Osteoblast (primary cell): ENCODE data around the gene PDLIM7. TPM values are rescaled to one million over a fixed set of nuclear protein-coding genes. Genes with fewer than 3 reads are reported as not detected.

Source experiments
- DNase-seq: peaks from one replicate; pipeline ENCODE4 v3.0.0; 2011; ENCODE audit warnings: low spot score, mixed read lengths; ENCODE audit not compliant: insufficient read length; ENCODE audit errors: missing footprints
- H2AFZ ChIP-seq: 2 replicates; pipeline ENCODE4 v1.6.0; 2011; ENCODE audit warnings: mild to moderate bottlenecking, low read length
- H3K27ac ChIP-seq: 2 replicates; pipeline ENCODE4 v1.5.1; 2011; ENCODE audit warnings: mild to moderate bottlenecking, low read depth, low read length, moderate library complexity
- H3K27me3 ChIP-seq: 2 replicates; pipeline ENCODE4 v1.6.0; 2012; ENCODE audit warnings: mild to moderate bottlenecking, control low read depth, inconsistent platforms, low read length, moderate library complexity; ENCODE audit not compliant: insufficient read depth
- H3K36me3 ChIP-seq: 2 replicates; pipeline ENCODE4 v1.5.1; 2011; ENCODE audit warnings: mild to moderate bottlenecking, low read length, control low read depth, moderate library complexity; ENCODE audit not compliant: insufficient read depth
- H3K4me1 ChIP-seq: 2 replicates; pipeline ENCODE4 v1.5.1; 2011; ENCODE audit warnings: mild to moderate bottlenecking, low read length, control low read depth, moderate library complexity; ENCODE audit not compliant: insufficient read depth
- H3K4me2 ChIP-seq: 2 replicates; pipeline ENCODE4 v1.6.0; 2011; ENCODE audit warnings: mild to moderate bottlenecking, low read length; ENCODE audit not compliant: insufficient read depth
- H3K4me3 ChIP-seq: fragments of 200-600 bp; sonication (generic); 3 replicates; pipeline ENCODE4 v1.5.1; 2012; ENCODE audit warnings: mild to moderate bottlenecking, low read length, inconsistent platforms; ENCODE audit not compliant: insufficient read depth
- H3K79me2 ChIP-seq: 2 replicates; pipeline ENCODE4 v1.6.0; 2012; ENCODE audit warnings: mild to moderate bottlenecking, low read length, control low read depth, inconsistent platforms; ENCODE audit not compliant: insufficient read depth
- H3K9me3 ChIP-seq: 2 replicates; pipeline ENCODE4 v1.5.1; 2011; ENCODE audit warnings: low read depth, low read length, control low read depth
- H4K20me1 ChIP-seq: 2 replicates; pipeline ENCODE4 v1.6.0; 2012; ENCODE audit warnings: mild to moderate bottlenecking, low read length, control low read depth; ENCODE audit not compliant: insufficient read depth
- total RNA-seq: library from RNA; depleted of rRNA; stranded (reverse); fragments of >200 nt; gene quantifications from 2 replicates; pipeline ENCODE4 v1.2.3, GENCODE V29; 2012
- TF ChIP-seq, protein P1 (sequence below): IDR thresholded peaks from 2 replicates; pipeline ENCODE4 v1.5.1; 2011; ENCODE audit warnings: mild to moderate bottlenecking, low read depth, low read length, moderate library complexity; ENCODE audit errors: extremely low read depth

Gene PDLIM7
- total RNA-seq, 1 donor: 159 TPM

DNA sequence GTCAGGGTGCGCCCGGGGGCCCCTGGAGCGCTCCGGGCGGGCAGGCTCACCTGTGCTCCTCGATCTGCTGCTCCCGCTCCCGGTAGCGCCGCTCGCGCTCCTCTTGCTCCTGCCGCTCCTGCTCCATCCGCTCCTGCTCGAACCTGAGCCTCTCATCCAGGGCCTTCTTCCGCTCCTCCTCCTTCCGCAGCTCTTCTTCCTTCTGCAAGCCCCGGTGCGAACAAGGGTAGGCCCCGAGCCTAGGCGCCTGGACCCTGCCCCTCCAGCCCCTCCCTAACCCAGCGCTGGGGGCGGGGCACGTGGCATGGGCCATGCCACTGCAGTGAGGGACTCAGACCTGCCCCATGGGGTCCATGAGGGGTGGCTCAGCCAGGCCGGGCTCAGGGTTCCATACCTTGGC lies 30.5 kb downstream of the PDLIM7 start:
- Histone ChIP-seq H3K27ac (no peak overlapping the region), H2AFZ (no peak overlapping the region), H3K4me1 (peaks cover 31% of the 10 kb centered on the region), H4K20me1 (peaks cover 51% of the 10 kb centered on the region), H3K27me3 (no peaks in the 10 kb centered on the region), H3K4me2 (no peak overlapping the region), H3K9me3 (no peaks in the 10 kb centered on the region), H3K4me3 (no peak overlapping the region), H3K36me3 (peaks cover 52% of the 10 kb centered on the region), H3K79me2 (peaks cover 42% of the 10 kb centered on the region)
- DNase-seq: no peak
- TF ChIP-seq, protein P1, sequence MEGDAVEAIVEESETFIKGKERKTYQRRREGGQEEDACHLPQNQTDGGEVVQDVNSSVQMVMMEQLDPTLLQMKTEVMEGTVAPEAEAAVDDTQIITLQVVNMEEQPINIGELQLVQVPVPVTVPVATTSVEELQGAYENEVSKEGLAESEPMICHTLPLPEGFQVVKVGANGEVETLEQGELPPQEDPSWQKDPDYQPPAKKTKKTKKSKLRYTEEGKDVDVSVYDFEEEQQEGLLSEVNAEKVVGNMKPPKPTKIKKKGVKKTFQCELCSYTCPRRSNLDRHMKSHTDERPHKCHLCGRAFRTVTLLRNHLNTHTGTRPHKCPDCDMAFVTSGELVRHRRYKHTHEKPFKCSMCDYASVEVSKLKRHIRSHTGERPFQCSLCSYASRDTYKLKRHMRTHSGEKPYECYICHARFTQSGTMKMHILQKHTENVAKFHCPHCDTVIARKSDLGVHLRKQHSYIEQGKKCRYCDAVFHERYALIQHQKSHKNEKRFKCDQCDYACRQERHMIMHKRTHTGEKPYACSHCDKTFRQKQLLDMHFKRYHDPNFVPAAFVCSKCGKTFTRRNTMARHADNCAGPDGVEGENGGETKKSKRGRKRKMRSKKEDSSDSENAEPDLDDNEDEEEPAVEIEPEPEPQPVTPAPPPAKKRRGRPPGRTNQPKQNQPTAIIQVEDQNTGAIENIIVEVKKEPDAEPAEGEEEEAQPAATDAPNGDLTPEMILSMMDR: no peak

DNA sequence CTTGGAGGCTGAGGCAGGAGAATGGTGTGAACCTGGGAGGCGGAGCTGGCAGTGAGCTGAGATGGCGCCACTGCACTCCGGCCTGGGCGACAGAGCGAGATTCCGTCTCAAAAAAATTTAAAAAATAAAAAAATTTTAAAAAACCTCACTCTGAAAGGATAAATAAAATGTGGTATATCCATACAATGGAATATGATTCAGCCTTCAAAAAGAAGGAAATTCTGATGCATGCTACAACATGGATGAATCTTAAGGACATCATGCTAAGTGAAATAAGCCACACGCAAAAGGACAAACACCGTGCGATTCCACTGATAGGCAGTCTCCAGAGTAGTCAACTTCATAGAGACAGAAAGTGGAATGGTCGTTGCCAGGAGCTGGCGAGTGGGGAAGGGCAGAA lies 32.4 kb downstream of the PDLIM7 start:
- TF ChIP-seq, protein P1: no peak
- no peaks in the 10 kb centered on the region for H3K27me3 ChIP-seq
- peaks cover 44% of the 10 kb centered on the region for H4K20me1 ChIP-seq
- no peaks in the 10 kb centered on the region for H3K9me3 ChIP-seq
- H3K4me2 ChIP-seq: no peak overlapping the region
- no peak overlapping the region for H3K27ac ChIP-seq
- H2AFZ ChIP-seq: no peak overlapping the region
- no peak overlapping the region for H3K4me3 ChIP-seq
- H3K4me1 ChIP-seq: peaks cover 13% of the 10 kb centered on the region
- peaks cover 61% of the 10 kb centered on the region for H3K36me3 ChIP-seq
- DNase-seq: no peak
- peaks cover 24% of the 10 kb centered on the region for H3K79me2 ChIP-seq

DNA sequence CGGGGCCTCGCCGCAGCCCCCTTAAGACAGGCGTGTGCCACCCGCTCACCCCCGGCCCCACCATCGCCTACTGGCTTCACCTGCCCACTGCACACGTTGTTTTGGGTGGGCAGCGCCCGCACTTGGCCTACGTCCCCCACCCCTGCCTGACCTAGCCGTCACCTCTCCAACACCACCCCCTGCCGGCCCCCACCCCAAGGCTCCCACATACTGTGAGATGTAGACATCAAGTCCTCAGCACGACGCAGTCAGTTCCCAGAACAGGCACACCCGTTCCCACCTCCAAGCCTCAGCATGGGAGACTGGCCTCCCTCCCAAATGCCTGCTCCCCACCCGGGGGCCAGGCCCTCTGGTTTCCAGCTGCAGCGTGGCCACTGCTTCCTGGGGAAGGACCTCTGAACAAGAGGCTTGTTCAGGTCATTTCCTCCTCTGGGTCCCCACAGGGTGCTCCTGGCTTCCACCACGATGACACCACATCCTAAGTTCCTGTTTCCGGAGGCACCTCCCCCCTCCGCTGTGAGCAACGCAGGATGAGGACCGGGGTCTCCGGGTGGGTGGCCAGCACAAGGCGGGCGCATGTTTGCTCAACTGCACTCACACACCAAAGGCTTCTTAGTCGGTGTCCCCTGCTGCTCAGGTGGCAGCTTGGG lies 35.3 kb downstream of the PDLIM7 start:
- H3K4me3 ChIP-seq: no peak overlapping the region
- TF ChIP-seq, protein P1: no peak
- peaks cover 75% of the 10 kb centered on the region for H3K36me3 ChIP-seq
- peaks cover 3% of the 10 kb centered on the region for H3K79me2 ChIP-seq
- H3K4me2 ChIP-seq: no peak overlapping the region
- no peak overlapping the region for H2AFZ ChIP-seq
- no peaks in the 10 kb centered on the region for H3K9me3 ChIP-seq
- no peak for DNase-seq
- peaks cover 43% of the 10 kb centered on the region for H4K20me1 ChIP-seq
- H3K27me3 ChIP-seq: no peaks in the 10 kb centered on the region
- no peak overlapping the region for H3K27ac ChIP-seq
- H3K4me1 ChIP-seq: no peaks in the 10 kb centered on the region

DNA sequence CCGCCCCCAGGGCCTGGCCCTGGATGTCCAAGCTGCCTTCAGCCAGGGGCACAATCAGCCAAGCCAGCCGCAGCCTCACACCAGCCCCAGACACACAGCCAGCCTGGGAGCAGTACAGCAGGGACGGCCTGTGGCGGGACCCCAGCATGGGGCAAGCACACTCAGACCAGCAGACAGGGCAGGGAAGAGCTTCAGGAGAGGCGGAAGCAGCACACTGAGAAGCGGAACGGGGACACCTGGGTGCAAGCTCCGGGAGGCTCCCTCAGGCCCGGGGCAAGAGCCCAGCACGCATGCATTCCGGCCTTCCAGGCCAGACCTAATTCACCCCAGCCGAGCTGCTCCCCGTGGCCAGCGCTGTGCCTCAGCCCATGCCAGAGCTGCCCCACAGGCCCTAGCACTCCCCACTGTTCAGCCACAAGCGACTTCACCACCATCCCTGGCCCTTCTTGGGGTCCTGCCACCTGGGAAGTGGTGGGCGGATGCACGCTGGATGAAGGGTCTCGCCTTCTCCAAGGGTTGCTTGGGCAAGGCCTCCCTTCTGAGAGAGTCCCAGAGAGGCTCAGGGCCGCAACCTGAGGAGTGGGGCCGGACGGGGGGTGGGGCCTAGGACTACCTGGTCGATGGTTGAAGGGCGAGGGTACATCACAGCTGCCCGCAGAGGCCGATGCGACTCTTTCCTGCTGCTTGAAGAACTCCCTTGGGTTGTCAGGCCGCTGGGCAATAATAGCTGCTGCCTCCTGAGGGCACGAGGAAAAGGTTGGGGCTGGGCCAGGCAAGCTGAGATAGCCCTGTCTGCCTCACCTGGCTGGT lies 37.4 kb downstream of the PDLIM7 start:
- H3K79me2 ChIP-seq: peaks cover 3% of the 10 kb centered on the region
- H3K9me3 ChIP-seq: no peaks in the 10 kb centered on the region
- H3K4me1 ChIP-seq: peaks cover 9% of the 10 kb centered on the region
- H3K36me3 ChIP-seq: peaks cover 58% of the 10 kb centered on the region
- no peak overlapping the region for H3K4me2 ChIP-seq
- H3K27ac ChIP-seq: no peak overlapping the region
- H3K4me3 ChIP-seq: no peak overlapping the region
- H3K27me3 ChIP-seq: no peaks in the 10 kb centered on the region
- no peak overlapping the region for H2AFZ ChIP-seq
- H4K20me1 ChIP-seq: peaks cover 47% of the 10 kb centered on the region
- TF ChIP-seq, protein P1: no peak
- DNase-seq: no peak
